SK-N-SH (cell line): ENCODE data around the gene ADAMTS16. TPM values are rescaled to one million over a fixed set of nuclear protein-coding genes. Genes with fewer than 3 reads are reported as not detected.

Experiments used
- CTCF ChIA-PET: fragments of 300-600, 350-600 bp; formaldehyde crosslinking; extraction: SDS; loops from one replicate; lab custom pipeline; 2021; lab: Yijun Ruan, JAX
- POLR2A ChIA-PET: fragments of 350-600 bp; sonication (Branson Sonifier 250); formaldehyde crosslinking; extraction: SDS; loops from one replicate; lab custom pipeline; 2020; ENCODE audit warnings: antibody characterized with exemption, inconsistent platforms; lab: Yijun Ruan, JAX
- DNase-seq: peaks from one replicate; pipeline ENCODE4 v3.0.0; 2012
- H2AFZ ChIP-seq: fragments of 200-600 bp; sonication (generic); 2 replicates; pipeline ENCODE4 v1.8.1; 2016; ENCODE audit warnings: antibody characterized with exemption, mild to moderate bottlenecking, low read depth
- H3F3A ChIP-seq: fragments of 200-600 bp; sonication (generic); replicated peaks from 2 replicates; pipeline ENCODE3; 2016; ENCODE audit warnings: antibody characterized with exemption, mild to moderate bottlenecking; ENCODE audit not compliant: insufficient read depth
- H3K27ac ChIP-seq, 2 experiments: fragments of 200-500 bp in 1 of 2; fragments of 200-600 bp in 1 of 2; sonication (Bioruptor generic) in 1 of 2; sonication (generic), shearing (Covaris generic) in 1 of 2; 2 replicates each; pipeline versions ENCODE4 v1.5.1 to v1.6.1; 2014 to 2016; ENCODE audit warnings: low read depth in 2 of 2, inconsistent platforms in 1 of 2, low read length in 1 of 2, mild to moderate bottlenecking in 1 of 2, mixed read lengths in 1 of 2
- H3K27me3 ChIP-seq: fragments of 200-600 bp; sonication (generic), shearing (Covaris generic); 2 replicates; pipeline ENCODE4 v1.6.1; 2016; ENCODE audit warnings: mixed run types; ENCODE audit not compliant: insufficient read depth
- H3K36me3 ChIP-seq, 2 experiments: fragments of 200-500 bp in 1 of 2; fragments of 200-600 bp in 1 of 2; sonication (Bioruptor generic) in 1 of 2; sonication (generic) in 1 of 2; replicated peaks in 1 of 2; 2 replicates each; pipeline versions ENCODE3 to v1.5.1; 2014 to 2016; ENCODE audit warnings: low read length in 1 of 2, mild to moderate bottlenecking in 1 of 2; ENCODE audit not compliant: insufficient read depth in 2 of 2, control insufficient read depth in 1 of 2
- H3K4me1 ChIP-seq, 2 experiments: fragments of 200-500 bp in 1 of 2; fragments of 200-600 bp in 1 of 2; sonication (Bioruptor generic) in 1 of 2; sonication (generic), shearing (Covaris generic) in 1 of 2; 2 replicates each; pipeline versions ENCODE4 v1.5.1 to v1.6.1; 2014 to 2016; ENCODE audit warnings: low read depth in 1 of 2, low read length in 1 of 2, mixed run types in 1 of 2; ENCODE audit not compliant: insufficient read depth in 2 of 2, control insufficient read depth in 1 of 2
- H3K4me2 ChIP-seq: fragments of 200-600 bp; sonication (generic), shearing (Covaris generic); 2 replicates; pipeline ENCODE4 v1.6.1; 2017; ENCODE audit warnings: mixed run types
- H3K4me3 ChIP-seq, 2 experiments: fragments of 200-500 bp in 1 of 2; fragments of 200-600 bp in 1 of 2; sonication (Bioruptor generic) in 1 of 2; sonication (generic), shearing (Covaris generic) in 1 of 2; 2 replicates each; pipeline versions ENCODE4 v1.5.1 to v1.8.1; 2014 to 2016; ENCODE audit warnings: low read depth in 2 of 2, inconsistent platforms in 1 of 2, low read length in 1 of 2, mild to moderate bottlenecking in 1 of 2, mixed read lengths in 1 of 2, moderate library complexity in 1 of 2
- H3K79me2 ChIP-seq: fragments of 200-600 bp; sonication (generic); 2 replicates; pipeline ENCODE4 v1.8.1; 2017; ENCODE audit warnings: mild to moderate bottlenecking; ENCODE audit not compliant: insufficient read depth
- H3K9ac ChIP-seq: fragments of 200-600 bp; sonication (generic); 2 replicates; pipeline ENCODE4 v1.6.1; 2017; ENCODE audit warnings: mixed run types
- H3K9me2 ChIP-seq: fragments of 200-600 bp; sonication (generic); 2 replicates; pipeline ENCODE4 v1.6.1; 2017; ENCODE audit warnings: mixed run types
- H3K9me3 ChIP-seq: fragments of 200-600 bp; sonication (generic); 2 replicates; pipeline ENCODE4 v1.6.1; 2017; ENCODE audit warnings: mixed run types, mild to moderate bottlenecking, moderate library complexity
- H4K20me1 ChIP-seq: fragments of 200-600 bp; sonication (generic); 2 replicates; pipeline ENCODE4 v1.6.1; 2017; ENCODE audit warnings: mild to moderate bottlenecking, mixed run types; ENCODE audit not compliant: insufficient read depth
- CTCF ChIP-seq: fragments of 200-600 bp; sonication (generic); IDR thresholded peaks from 2 replicates; pipeline ENCODE4 v1.6.1; 2017; ENCODE audit warnings: antibody characterized with exemption, mild to moderate bottlenecking, moderate library complexity
- EZH2phosphoT487 ChIP-seq: fragments of 200-600 bp; sonication (generic); IDR thresholded peaks from 2 replicates; pipeline ENCODE4 v1.6.1; 2017; ENCODE audit warnings: low read depth, mixed run types, mild to moderate bottlenecking, antibody characterized with exemption, moderate library complexity, borderline replicate concordance
- FOXJ3 ChIP-seq: sonication (generic); formaldehyde crosslinking; IDR thresholded peaks from 2 replicates; pipeline ENCODE4 v1.5.1; 2020; ENCODE audit warnings: mild to moderate bottlenecking, missing genetic modification reagents
- NRF1 ChIP-seq: IDR thresholded peaks from 2 replicates; pipeline ENCODE4 v1.6.1; 2012; ENCODE audit warnings: low read depth, mild to moderate bottlenecking, low read length
- RAD21 ChIP-seq: IDR thresholded peaks from 2 replicates; pipeline ENCODE4 v1.6.1; 2012; ENCODE audit warnings: mild to moderate bottlenecking, low read length
- REST ChIP-seq: IDR thresholded peaks from 2 replicates; pipeline ENCODE4 v1.6.1; 2012; ENCODE audit warnings: mild to moderate bottlenecking, low read depth, low read length, moderate library complexity
- RXRA ChIP-seq: IDR thresholded peaks from 2 replicates; pipeline ENCODE4 v1.4.0; 2012; ENCODE audit warnings: low read depth, mild to moderate bottlenecking, borderline replicate concordance
- SIN3A ChIP-seq: IDR thresholded peaks from 2 replicates; pipeline ENCODE4 v1.6.1; 2012; ENCODE audit warnings: low read depth, mild to moderate bottlenecking, low read length, moderate library complexity, borderline replicate concordance
- SMC3 ChIP-seq: IDR thresholded peaks from 2 replicates; pipeline ENCODE4 v1.6.1; 2012; ENCODE audit warnings: low read depth, low read length, improper control_type of control experiment
- TEAD4 ChIP-seq: IDR thresholded peaks from 2 replicates; pipeline ENCODE4 v1.4.0; 2012; ENCODE audit warnings: mild to moderate bottlenecking, borderline replicate concordance; ENCODE audit not compliant: insufficient read depth
- YY1 ChIP-seq: IDR thresholded peaks from 2 replicates; pipeline ENCODE4 v1.4.0; 2012; ENCODE audit warnings: low read depth, mild to moderate bottlenecking
- ZBTB33 ChIP-seq: IDR thresholded peaks from 2 replicates; pipeline ENCODE4 v1.4.0; 2012; ENCODE audit warnings: low read depth, borderline replicate concordance
- WGBS: methylation state at CpG from one replicate; pipeline ENCODE4 v1.1.6; 2017; ENCODE audit warnings: low lambda C conversion rate; 5-methylcytosine and 5-hydroxymethylcytosine counted together
- polyA plus RNA-seq, 3 experiments: library from polyadenylated mRNA; depleted of rRNA; stranded (reverse); fragments of >200 nt; gene quantifications; 2 replicates each; pipeline ENCODE4 v1.2.3, GENCODE V29; 2012

Gene ADAMTS16
- polyA plus RNA-seq, 1 of the 3 experiments (the other 2 are of a cell fraction), result not detected

GRCh38 chr5:5141625-5142525, 1.7 kb downstream of the ADAMTS16 start:
- ChIA-PET POLR2A (no interaction called here), CTCF (interaction anchor here (0.7 to 4.1 kb wide), 18 partner anchors 10 to 291 kb away, joined by 3 to 69 read pairs (median 3); partner anchors contain the start of gene ICE1)
- TF ChIP-seq REST (no peak), FOXJ3 (CRISPR knock-in tag) (no peak), RXRA (no peak), RAD21 (peak; percentile 85), ZBTB33 (no peak), SIN3A (no peak), NRF1 (no peak), SMC3 (peak; percentile 82), YY1 (no peak), TEAD4 (no peak), CTCF (peak; percentile 84), EZH2phosphoT487 (no peak)

More at GRCh38 chr5:5141625-5142525, 1.7 kb downstream of the ADAMTS16 start:
- 1% methylated on average over 6 of the region's 6 CpGs for WGBS
- peaks cover 26% of the 10 kb centered on the region for H3K27me3 ChIP-seq
- H2AFZ ChIP-seq, result no peak overlapping the region
- H4K20me1 ChIP-seq, result no peaks in the 10 kb centered on the region
- no peaks in the 10 kb centered on the region for H3K9me2 ChIP-seq
- 0 out of 2 replicates have a peak overlapping the region, but pooled peaks have one; percentile 79 for H3K4me2 ChIP-seq
- no peaks in the 10 kb centered on the region for H3F3A ChIP-seq
- H3K27ac ChIP-seq, result no peak overlapping the region
- no peaks in the 10 kb centered on the region for H3K79me2 ChIP-seq
- H3K36me3 ChIP-seq, result no peaks in the 10 kb centered on the region
- no peak overlapping the region for H3K9ac ChIP-seq
- DNase-seq, result peak; percentile 53
- peak overlapping the region in 1 of 2 experiments; percentile 28; a peak in 1 of 4 replicates for H3K4me3 ChIP-seq
- no peaks in the 10 kb centered on the region for H3K9me3 ChIP-seq
- peaks cover 0 to 3% of the 10 kb centered on the region in 2 experiments; a peak in 1 of 4 replicates for H3K4me1 ChIP-seq
